AG20443 (cell line): ENCODE data around the gene TBPL2.
A peak's percentile ranks its signal among the peaks of the same experiment; 100 is the strongest.
"Not testable (repeated sequence)": the region's sequence is repeated elsewhere in the genome, so short reads cannot be mapped to it uniquely, and the experiment has no call there.

Experiments used
- DNase-seq: peaks from one replicate; pipeline ENCODE4 v3.0.0; 2012; ENCODE audit warnings: low spot score, mixed read lengths

The TBPL2 gene

DNA sequence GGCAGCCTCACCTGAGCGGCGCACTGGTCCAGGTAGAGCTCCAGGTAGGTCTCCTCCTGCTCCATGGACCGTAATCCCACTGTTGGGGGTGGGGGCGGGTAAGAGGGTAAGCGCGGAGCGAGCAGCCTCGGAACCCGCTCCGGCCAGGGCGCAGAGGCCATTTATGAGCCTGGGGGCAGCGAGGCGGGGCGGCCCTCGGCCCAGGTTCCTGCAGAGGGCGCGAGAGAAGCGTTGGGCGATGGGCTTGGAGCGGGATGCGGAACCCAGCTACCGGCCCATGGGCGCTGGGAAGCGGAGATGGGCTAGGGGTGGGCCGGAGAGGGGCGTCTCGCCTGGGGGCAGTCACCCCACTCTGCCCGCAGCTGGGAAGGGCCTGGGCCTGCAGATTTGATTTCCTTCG is at the start of gene TBPL2:
TSS of gene TBPL2 (minus strand) at position 232 of the 400 bp plus-strand sequence. CDS start at position 65, 167 bp downstream.
- no peak for DNase-seq

DNA sequence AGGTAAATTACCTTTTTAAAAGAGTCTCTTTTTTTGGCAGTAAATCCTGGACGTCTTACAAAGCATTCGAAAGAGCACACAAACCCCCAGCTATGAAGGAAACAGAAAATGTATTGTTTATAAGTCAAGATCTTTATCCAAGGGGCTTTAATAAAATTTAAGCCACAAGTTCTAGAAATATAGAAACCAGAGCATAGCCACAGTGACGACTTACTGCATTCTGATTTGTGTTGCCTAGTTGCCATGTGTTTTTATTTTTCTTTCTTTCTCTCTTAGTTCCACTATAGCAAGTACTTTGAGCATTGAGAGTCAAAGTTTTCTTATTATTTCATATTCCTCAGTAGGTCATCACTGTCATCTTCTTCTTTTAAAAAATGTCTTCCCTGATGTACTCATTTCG is 47.8 kb upstream of the TBPL2 start:
- no peak for DNase-seq

DNA sequence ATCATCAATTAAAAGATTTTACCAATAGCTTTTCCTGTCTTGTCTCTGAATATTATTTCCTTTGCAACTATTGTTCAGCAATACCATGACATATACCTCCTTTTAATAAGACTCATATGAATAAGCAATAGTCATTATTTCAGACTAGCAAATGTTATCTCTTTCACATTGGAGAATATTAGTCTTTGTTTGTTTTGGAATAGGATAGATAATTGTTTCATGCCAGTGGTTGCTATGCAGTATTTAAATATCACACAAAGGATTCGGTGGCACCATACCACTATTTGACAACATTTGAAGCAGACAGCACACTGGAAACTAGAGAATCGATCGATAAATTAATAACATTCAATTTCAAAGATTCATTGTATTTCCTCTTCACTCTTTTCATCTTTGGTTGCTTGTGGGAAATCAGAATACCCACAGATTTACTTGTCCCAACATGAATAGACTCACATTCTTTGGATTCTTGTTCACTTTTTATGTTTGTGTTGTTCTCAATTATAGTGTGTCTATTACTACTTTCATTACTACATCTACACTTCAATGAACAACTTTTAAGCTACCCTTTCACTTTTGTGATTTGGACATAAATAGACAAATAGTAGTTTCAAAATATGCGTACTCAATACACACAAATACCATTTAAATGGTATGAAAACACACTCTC is 42.7 kb upstream of the TBPL2 start:
- no peak for DNase-seq

DNA sequence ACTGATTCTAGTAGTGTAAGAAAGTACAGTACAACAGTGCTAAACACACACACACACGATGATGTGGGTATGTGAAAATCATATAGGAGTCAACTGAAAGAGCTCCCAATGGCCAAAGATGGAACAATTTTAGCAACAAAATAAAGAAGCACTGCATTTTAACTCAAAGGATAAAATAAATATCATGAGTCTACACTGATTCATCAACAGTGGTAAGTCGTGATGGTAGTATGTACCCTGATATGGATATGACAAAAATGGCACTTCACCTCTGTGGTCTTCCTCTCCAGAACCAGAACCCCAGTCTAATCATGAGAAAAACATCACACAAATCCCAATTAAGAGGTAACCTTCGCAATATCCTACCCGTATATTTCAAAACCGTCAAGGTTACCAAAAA is 41.4 kb upstream of the TBPL2 start:
- no peak for DNase-seq

DNA sequence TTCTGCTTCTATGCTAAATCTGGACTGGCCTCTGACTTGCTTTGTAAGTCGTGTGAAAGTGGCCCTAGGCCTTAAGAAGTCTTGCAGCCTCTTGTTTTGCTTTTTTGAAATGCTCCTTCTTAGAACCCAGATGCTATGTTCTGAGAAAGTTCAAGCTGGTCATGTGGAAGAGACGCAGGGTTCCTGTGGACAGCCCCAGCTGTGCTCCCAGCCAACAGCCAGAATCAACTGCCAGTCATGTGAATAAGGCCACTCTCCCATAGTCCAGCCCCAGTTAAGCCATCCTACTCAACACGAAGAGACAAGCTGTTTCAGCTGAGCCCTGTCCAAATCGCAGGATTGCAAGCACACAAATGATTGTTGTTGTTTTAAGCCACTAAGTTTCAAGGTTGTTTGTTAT is 37.3 kb upstream of the TBPL2 start:
- no peak for DNase-seq

DNA sequence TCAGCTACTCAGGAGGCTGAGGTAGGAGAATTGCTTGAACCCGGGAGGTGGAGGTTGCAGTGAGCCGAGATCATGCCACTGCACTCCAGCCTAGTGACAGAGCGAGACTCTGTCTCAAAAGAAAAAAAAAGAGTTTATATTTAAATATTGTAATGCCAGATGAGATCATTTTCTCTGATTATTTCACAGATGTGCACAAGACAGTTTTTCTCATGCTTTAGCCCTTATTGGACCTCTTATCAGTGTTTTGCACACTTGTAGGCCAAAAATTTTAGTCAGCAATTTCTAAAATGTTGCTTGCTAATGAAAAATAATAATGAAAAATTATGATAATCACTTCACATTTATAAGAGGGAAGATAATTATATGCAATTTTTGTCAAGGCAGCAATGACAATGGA is 36.0 kb upstream of the TBPL2 start:
- not testable (repeated sequence) for DNase-seq

DNA sequence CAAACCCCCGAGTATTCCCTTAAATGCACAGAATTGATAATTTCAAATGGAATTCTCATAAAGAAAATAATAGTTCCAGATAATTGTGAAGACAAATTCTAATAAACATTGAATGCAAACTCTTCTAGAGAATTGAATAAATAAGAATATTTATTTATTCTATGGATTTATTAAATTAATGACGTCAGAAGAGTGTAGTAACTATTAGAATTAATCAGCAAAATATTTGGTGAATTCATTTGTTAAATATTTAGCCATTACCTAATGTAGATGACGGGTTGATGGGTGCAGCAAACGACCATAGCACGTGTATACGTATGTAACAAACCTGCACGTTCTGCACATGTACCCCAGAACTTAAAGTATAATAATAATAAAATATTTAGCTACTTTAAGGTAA is 33.4 kb upstream of the TBPL2 start:
- DNase-seq, result no peak

DNA sequence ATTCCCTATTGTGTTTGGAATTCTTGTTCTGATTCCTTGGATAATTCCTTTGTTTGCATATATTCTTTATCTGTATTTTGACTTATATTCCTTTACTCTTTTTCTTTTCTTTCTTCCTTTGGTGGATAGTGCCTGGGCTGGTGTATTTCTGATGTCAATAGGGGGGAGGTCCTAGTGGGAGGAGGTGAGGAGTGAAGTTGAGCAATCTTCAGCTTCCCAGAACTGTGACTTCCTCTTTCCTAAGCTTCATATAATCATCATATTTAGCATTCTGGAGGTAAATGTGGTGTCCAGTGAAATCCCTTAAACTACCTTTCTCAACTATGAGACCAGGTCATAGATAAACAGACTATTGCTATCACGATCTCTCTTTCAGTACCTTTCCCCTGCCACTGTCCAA is 29.6 kb upstream of the TBPL2 start:
- no peak for DNase-seq

DNA sequence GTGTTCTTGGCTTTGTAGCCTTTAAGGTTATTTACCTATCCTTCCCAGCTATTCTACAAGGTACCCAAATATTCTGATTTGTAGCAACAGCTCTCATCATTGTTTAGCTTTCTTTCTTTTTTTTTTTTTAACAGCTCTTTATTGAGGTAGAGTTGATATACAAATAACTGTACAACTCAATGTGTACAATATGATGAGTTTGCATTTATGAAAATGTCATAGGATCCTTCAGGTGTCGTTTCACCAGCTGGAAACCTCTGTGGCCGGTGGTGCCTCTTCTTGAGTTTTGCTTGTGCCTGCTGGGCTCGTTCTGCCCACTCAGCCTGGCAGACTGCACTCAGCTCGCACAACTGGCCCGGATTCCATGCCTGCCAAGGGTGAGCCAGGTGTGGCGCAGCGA is 26.9 kb upstream of the TBPL2 start:
- DNase-seq, result no peak

DNA sequence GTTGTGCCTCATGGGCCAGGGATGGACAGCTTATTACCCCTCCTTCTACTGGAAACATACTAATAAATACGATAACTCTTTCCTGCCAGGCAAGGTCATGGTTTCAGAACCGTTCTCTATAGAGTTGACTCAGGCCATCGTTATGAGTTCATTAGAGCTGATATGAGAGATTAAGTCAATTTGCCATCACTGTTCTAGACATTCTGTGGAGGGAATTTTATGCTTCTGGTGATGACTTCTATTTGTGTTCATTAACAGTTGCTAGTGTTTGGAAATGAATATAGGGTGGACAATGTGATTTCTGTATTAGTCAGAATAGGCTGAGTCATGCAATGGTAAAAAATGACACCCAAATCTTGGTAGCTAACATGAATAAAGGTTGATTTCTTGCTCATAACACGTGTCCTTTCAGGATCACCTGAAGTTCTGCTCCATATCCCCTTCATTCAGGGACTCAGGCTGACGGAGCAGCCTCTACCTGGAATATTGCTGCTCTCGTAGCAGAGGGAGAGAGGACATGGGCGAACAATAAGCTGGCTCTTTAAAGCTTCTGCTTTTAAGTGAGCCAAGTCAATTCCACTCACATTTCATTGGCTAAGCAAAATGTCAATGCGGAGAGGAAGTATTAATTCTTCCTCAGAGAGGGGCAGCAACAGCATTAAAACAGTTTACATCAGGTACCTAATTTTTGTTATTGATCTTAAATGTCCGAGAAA is 18.5 kb upstream of the TBPL2 start:
- DNase-seq, result peak; percentile 42

DNA sequence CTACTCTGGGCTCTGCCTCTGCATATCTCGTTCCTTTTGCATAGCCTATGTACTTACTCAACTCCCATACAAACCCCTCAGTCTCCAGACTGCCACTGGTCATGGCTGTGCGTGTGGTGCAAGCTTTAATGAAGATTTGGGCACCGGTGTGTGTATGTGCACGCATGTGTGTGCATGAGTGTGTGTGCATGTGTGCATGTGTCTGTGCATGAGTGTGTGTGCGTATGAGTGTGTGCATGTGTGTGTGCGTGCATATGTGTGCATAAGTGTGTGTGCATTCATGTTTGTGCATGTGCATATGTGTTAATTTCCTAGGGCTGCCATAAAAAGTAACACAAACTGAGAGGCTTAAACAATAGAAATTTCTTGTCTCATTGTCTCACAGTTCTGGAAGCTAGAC is 17.1 kb upstream of the TBPL2 start:
- DNase-seq, result no peak

DNA sequence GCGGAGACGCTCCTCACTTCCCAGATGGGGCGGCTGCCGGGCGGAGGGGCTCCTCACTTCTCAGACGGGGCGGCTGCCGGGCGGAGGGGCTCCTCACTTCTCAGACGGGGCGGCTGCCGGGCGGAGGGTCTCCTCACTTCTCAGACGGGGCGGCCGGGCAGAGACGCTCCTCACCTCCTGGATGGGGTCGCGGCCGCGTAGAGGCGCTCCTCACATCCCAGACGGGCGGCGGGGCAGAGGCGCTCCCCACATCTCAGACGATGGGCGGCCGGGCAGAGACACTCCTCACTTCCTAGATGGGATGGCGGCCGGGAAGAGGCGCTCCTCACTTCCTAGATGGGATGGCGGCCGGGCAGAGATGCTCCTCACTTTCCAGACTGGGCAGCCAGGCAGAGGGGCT is 16.0 kb upstream of the TBPL2 start:
- not testable (repeated sequence) for DNase-seq

DNA sequence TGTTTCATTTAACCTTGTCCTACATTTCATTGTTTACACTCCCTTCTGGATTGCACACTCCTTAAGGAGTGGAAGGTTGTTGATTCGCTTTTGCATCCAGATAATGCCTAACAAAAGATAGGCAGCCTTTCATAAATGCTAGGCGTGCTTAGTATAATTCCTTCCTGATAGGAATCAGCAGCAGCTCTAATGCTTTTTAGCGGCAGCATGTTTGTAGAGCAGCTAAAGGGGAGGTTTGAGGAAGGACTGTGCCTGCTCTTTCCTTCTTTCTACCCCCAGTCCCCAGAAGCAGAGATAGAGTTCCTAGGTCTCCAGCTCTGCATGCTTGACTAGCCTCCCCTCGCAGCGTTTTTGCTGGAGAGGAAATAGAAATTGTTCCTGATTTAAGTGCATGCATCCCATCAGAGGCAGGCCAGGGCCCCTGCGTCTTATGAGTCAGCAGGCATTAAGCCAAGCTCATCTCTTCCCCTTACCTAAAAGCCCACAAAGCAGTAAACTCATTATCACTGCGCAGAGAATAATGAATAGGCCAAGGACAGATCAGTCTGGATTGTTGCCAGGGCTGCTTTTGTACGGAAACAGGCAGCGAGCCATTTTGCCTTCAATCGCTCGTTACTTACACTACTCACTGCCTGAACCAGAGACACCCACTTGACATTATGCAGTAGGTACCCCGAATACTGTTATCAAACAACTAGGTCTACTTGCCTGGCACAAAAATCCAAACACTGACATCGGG is 14.0 kb upstream of the TBPL2 start:
- DNase-seq, result peak; percentile 29

DNA sequence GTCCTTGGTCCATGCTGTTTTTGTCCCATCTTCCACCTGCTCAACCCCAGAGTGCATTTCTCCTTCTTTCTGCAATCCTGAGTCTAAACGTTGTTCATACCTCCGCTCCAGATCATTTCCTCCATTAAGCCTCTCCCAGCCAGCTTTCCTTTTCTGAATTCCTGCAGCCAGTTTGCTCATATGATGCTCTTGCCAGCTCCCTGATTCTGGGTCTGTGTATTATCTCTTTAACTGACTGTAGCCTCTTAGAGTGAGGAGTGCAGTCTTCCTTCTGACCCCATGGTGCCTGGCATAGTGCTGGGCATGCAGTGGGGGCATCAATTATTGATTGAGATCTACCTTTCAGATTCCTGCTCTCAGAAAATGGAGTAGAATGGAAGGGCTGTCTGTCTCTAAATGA is 11.5 kb upstream of the TBPL2 start:
- no peak for DNase-seq

DNA sequence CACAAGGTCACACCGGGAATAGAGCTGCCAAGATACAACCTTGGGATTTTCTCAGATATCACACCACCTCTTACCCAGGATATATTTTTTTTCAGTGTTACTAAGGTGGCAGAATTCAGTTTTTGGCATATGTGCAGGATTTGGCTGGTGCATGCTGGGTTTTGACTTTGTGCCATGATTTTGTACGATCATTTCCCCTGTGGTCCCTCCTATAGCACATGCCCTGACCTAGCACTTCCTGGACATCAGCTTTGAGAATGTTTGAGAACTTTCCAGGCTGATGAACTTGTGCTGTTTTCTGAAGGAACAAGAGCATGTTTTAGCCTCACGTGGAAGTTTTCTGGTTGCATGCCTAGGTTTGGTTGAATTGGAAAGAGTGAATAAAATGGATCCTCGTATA is 11.0 kb upstream of the TBPL2 start:
- no peak for DNase-seq

DNA sequence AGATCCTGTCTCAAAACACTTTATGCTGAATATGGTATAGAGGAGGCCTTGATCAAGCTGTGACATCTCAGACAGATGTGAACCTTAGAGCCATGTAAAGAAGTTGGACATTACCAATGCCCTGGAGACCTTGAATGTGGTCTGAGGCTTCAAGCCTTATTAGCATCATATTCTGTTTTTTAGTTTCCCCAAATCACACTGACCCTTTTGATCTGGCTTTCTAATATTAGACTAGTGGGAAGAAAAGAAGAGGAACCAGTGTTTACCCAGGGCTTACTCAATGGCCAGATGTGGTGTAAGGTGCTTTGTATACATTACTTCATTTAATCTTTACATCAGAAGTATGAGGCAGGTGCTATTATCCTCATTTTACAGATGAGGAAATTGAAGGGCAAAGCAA is 10.6 kb upstream of the TBPL2 start:
- DNase-seq, result no peak

DNA sequence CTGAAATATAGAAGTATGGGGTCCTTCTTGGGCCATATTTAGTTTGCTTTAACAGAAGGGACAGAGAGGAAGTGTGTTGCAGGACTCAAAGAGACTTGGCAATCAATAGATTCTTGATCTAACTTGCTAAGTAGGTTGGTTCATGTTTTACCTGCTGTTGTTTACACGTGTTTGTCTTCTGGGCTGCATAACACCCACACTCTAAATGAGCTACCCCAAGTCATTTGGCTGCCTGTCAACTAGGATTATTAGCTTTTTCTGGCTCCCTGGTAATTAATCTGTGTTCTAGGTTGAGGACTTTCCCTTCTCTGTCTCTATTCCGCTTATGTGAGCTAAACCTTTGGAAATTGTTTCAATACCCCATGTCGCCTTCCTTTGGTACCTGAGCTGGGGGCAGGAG is 10.1 kb upstream of the TBPL2 start:
- no peak for DNase-seq

DNA sequence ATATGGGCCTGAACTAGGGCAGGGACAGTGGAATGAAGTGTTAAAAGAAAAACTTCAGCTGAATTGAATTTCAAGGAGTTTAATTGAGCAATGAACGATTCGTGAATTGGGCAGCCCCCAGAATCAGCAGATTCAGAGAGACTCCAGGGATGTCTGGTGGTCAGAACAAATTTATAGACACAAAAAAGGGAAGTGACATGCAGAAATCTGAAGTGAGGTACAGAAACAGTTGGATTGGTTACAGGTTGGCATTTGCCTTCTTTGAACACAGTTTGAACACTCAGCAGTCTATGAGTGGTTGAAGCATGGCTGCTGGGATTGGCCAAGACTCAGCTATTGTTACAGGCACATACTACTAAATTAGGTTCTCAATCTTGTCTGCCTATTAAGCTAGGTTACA is 9.7 kb upstream of the TBPL2 start:
- DNase-seq, result no peak

DNA sequence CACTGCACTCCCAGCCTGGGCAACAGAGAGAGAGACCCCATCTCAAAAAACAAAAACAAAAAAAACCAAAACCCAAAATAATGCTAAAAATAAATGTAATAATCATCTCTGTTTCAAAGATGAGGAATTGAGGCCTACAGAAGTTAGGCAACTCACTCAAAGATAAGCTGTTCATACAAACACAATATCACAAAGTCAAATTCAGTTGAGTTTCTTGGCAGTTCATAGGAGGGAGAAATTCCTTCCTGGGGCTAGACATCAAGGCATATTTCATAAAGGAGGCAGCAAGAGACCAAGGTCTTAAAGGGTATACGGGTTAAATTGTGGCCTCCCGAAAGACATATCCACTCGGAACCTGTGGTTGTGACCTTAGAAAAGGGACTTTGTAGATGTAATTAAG is 8.7 kb upstream of the TBPL2 start:
- no peak for DNase-seq

DNA sequence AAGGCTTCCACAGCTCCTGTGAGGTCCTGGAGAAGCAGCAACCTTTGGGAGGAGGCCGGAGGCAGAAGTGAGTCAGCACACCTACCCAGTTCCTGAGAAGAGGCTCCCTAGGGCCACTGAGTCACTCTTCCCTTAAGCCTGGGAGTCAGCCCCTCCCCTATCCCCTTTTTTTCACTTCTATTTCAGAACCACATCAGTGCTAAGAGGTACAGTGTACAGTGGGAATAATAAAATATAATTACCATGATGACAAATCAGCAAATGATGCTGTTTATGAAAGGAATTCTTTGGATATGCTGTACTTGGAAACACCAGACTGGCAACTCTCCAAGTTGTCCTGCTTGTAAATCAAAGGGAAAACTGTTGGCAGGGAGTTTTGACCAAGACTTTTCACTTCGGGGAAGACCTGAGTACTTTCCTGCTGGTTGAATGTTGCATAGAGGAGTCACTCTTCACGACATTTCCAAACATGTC is 7.8 kb upstream of the TBPL2 start:
- peak; percentile 87 for DNase-seq

DNA sequence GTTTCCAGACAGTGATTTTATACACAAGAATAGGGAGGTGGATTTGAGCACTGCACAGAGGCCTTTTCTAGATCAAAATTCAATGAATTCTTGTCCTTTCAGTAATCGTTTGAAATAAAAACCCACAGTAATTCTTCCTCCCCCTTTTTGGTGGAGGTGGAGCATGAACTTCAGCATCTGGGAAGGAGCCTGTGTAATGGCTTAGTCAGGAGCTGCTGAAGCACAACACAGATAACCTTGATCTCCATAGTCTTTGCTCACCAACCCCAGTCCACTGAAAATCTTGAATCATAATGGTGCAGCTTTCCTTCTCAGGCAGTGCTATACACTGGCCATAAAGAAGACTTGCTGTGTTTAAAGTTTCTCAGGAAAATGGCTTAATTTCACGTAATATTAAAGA is 6.4 kb upstream of the TBPL2 start:
- peak; percentile 70 for DNase-seq

DNA sequence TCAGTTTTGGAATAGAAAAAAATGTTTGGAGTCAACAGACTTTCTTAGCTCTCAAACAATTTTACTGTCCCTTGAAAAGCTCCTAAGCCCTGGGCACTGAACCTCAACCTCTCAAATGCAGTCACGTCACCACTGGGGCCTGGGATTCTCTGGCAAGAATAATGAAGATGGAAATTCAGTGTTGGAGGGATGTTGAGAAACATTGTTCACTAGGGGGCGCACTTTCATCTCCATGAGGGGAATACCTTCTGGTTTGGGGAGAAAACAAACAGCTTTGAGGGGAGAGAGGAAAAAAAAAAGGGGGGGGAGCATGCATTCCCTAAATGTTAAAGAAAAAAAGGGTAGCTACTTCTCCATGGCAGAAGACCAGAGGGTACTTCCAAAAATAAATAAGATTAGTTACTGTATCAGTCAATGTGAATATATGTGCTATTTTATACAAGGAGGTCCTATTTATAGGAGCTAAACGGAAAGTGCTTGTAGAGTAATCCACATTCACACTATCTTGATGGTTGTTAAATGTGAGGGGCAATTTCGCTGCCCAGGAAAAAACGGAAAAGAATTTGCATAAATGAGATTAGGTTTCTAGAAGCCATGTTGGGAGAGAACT is 5.8 kb upstream of the TBPL2 start:
- peak; percentile 72 for DNase-seq

DNA sequence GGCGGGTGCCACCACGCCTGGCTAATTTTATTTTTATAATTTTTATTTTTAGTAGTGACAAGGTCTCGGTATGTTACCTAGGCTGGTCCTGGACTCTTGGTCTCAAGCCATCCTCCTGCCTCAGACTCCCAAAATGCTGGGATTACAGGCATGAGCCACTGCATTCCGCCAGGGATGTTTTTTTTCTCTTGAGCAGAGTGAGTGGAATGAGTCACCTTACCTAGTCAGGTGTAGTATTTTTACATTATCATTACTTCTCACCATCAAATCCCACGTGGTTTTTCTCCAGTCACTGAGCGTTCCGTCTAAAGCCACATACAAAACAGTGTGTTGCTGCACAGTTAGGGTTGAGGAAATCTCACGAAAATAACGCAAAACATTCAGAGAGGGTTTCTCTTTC is 870 bp upstream of the TBPL2 start:
- no peak for DNase-seq
